Upper lobe of left lung (tissue), 6 donors: ENCODE results near the gene ADAM12. TPM values are rescaled to one million over a fixed set of nuclear protein-coding genes. Genes with fewer than 3 reads are reported as not detected.

Experiments
- ATAC-seq, 2 donors: fragments of 200-7000 bp; cut with Tn5 transposase; one replicate each; pipeline ENCODE4 v1.9.1; 2022; ENCODE audit warnings: mild to moderate bottlenecking in 2 of 2, moderate library complexity in 2 of 2; ENCODE audit not compliant: low FRiP score in 2 of 2
- DNase-seq, 2 donors: peaks; one replicate each; pipeline ENCODE4 v3.0.0-alpha.2; 2019 to 2020
- H3K27ac ChIP-seq, 4 donors: fragments of 200-600 bp; sonication (generic); one replicate each; pipeline ENCODE4 v1.5.1; 2016 to 2019
- H3K27me3 ChIP-seq, 4 donors: fragments of 200-600 bp; sonication (generic); one replicate each; pipeline ENCODE4 v1.5.1; 2017 to 2019
- H3K36me3 ChIP-seq, 4 donors: fragments of 200-600 bp; sonication (generic); one replicate each; pipeline ENCODE4 v1.5.1; 2016 to 2019
- H3K4me1 ChIP-seq, 4 donors: fragments of 200-600 bp; sonication (generic); one replicate each; pipeline ENCODE4 v1.5.1; 2018 to 2019
- H3K4me3 ChIP-seq, 4 donors: fragments of 200-600 bp; sonication (generic); one replicate each; pipeline ENCODE4 v1.5.1; 2017 to 2019; ENCODE audit warnings: mild to moderate bottlenecking in 2 of 4, moderate library complexity in 1 of 4
- H3K9me3 ChIP-seq, 4 donors: fragments of 200-600 bp; sonication (generic); one replicate each; pipeline ENCODE4 v1.5.1; 2018 to 2019
- CTCF ChIP-seq, 6 experiments: fragments of 450-650 bp in 4 of 6; fragments of 200-600 bp in 2 of 6; sonication (generic) in 2 of 6; IDR thresholded peaks; one replicate each; pipeline ENCODE4 v1.5.1; 2016 to 2019; ENCODE audit warnings: antibody characterized with exemption in 6 of 6
- EP300 ChIP-seq, 4 donors: sonication (generic); formaldehyde crosslinking; IDR thresholded peaks; one replicate each; pipeline ENCODE4 v1.5.1; 2017; ENCODE audit warnings: antibody characterized with exemption in 4 of 4, control low read depth in 2 of 4
- POLR2A ChIP-seq, 4 donors: fragments of 450-650 bp; IDR thresholded peaks; one replicate each; pipeline ENCODE4 v1.5.1; 2016 to 2017; ENCODE audit warnings: antibody characterized with exemption in 4 of 4, mild to moderate bottlenecking in 2 of 4
- POLR2AphosphoS5 ChIP-seq, 2 donors: sonication (generic); formaldehyde crosslinking; IDR thresholded peaks; one replicate each; pipeline ENCODE4 v1.5.1; 2017; ENCODE audit warnings: antibody characterized with exemption in 2 of 2
- WGBS, 2 donors: methylation state at CpG; one replicate each; pipeline ENCODE4 v1.1.5; 2017 to 2018; 5-methylcytosine and 5-hydroxymethylcytosine counted together
- total RNA-seq, 6 donors: library from RNA; depleted of rRNA in 4 of 6; stranded (reverse); fragments of >200 nt in 4 of 6; gene quantifications; one replicate each; pipeline versions ENCODE4 v1.1.0 to v1.2.1, GENCODE V29; 2016 to 2021
- donor health status: DM: no; HTN: no; CAD: no; lungs with moderate emphysema.
- donor health status: DM: no; HTN: yes; CAD: no; lungs with severe emphysema.

The ADAM12 gene
- total RNA-seq, 6 donors from 2014 or later, result 0.44 to 3.7 (median 0.82) TPM

DNA sequence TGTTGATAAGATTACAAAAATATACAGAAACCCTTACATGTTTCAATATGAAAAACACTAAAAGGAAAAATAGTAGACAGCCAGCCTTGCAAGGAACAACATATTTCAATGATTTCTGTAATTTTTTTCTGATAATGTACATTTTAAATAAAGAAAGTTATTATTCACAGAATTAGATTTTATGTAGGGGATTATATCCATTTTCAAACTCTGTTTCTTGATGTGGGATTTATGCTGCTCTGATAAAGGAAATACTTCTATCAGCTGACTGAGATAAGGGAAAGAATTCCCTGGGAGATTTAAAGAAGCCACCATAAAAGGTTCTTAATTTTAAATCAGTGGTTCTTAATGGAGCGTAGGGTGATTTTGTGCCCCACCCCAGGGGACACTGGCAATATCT is 180.4 kb downstream of the ADAM12 start:
- no peak for TF ChIP-seq POLR2A (IDR thresholded peaks at IDR 0.05)
- no peak for TF ChIP-seq EP300 (IDR thresholded peaks at IDR 0.05)
- TF ChIP-seq POLR2AphosphoS5 (IDR thresholded peaks at IDR 0.05), result no peak
- no peak for TF ChIP-seq CTCF (IDR thresholded peaks at IDR 0.05)
- no peaks in the 10 kb centered on the region for H3K36me3 ChIP-seq
- no peak overlapping the region for H3K27ac ChIP-seq
- 85 to 93% methylated on average over 1 of the region's 1 CpG for WGBS, 2 donors
- H3K27me3 ChIP-seq, result no peaks in the 10 kb centered on the region
- no peak overlapping the region for H3K4me3 ChIP-seq
- no peak for ATAC-seq
- DNase-seq, result no peak
- no peaks in the 10 kb centered on the region for H3K9me3 ChIP-seq
- no peaks in the 10 kb centered on the region for H3K4me1 ChIP-seq

GRCh38 chr10:126207313-126207771 is 180.9 kb downstream of the ADAM12 start:
- no peaks in the 10 kb centered on the region for H3K27me3 ChIP-seq
- no peak overlapping the region for H3K4me3 ChIP-seq
- no peaks in the 10 kb centered on the region for H3K36me3 ChIP-seq
- no peak for DNase-seq
- H3K27ac ChIP-seq, result no peak overlapping the region
- WGBS, 2 donors, result 78 to 89% methylated on average over 3 of the region's 3 CpGs
- H3K4me1 ChIP-seq, result no peaks in the 10 kb centered on the region
- no peak for ATAC-seq
- TF ChIP-seq EP300 (IDR thresholded peaks at IDR 0.05) (no peak), POLR2A (IDR thresholded peaks at IDR 0.05) (no peak), POLR2AphosphoS5 (IDR thresholded peaks at IDR 0.05) (no peak), CTCF (IDR thresholded peaks at IDR 0.05) (no peak)
- no peaks in the 10 kb centered on the region for H3K9me3 ChIP-seq

- Histone ChIP-seq H3K36me3 (no peaks in the 10 kb centered on the region), H3K9me3 (no peaks in the 10 kb centered on the region), H3K4me3 (no peak overlapping the region), H3K27ac (no peak overlapping the region), H3K27me3 (no peaks in the 10 kb centered on the region), H3K4me1 (no peaks in the 10 kb centered on the region)
- ATAC-seq (no peak), DNase-seq (no peak)
- TF ChIP-seq CTCF (IDR thresholded peaks at IDR 0.05) (no peak), POLR2AphosphoS5 (IDR thresholded peaks at IDR 0.05) (no peak), POLR2A (IDR thresholded peaks at IDR 0.05) (no peak), EP300 (IDR thresholded peaks at IDR 0.05) (no peak)
- 92 to 94% methylated on average over 1 of the region's 1 CpG for WGBS, 2 donors
Observed at GRCh38 chr10:126205486-126206205, 182.6 kb downstream of the ADAM12 start.

DNA sequence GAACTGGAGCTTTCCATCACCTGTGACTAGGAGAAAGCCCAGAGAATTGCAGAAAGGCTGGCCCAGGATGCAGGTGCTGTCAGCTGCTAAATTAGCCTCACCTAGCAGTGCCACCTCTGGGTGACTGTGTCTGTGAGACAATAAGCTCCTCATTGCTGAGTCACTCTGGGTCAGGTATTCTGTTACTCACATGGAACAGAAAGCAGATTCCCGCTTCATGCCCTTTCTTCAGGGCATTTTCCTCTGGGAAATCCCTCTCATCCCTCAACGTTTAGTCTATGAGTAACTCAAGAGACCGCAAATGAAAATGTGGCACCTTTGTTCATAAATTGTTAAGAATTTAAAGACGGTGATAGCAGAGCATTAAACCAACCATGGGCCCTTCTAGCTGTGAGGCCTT is 184.0 kb downstream of the ADAM12 start:
- no peaks in the 10 kb centered on the region for H3K36me3 ChIP-seq
- no peaks in the 10 kb centered on the region for H3K4me1 ChIP-seq
- H3K27me3 ChIP-seq, result no peaks in the 10 kb centered on the region
- no peaks in the 10 kb centered on the region for H3K9me3 ChIP-seq
- no peak for TF ChIP-seq EP300 (IDR thresholded peaks at IDR 0.05)
- no peak for TF ChIP-seq POLR2A (IDR thresholded peaks at IDR 0.05)
- no peak for TF ChIP-seq POLR2AphosphoS5 (IDR thresholded peaks at IDR 0.05)
- no peak for TF ChIP-seq CTCF (IDR thresholded peaks at IDR 0.05)
- DNase-seq (no peak), ATAC-seq (no peak)
- H3K4me3 ChIP-seq, result no peak overlapping the region
- no peak overlapping the region for H3K27ac ChIP-seq
- WGBS, 2 donors, result 88 to 95% methylated on average over 4 of the region's 4 CpGs

DNA sequence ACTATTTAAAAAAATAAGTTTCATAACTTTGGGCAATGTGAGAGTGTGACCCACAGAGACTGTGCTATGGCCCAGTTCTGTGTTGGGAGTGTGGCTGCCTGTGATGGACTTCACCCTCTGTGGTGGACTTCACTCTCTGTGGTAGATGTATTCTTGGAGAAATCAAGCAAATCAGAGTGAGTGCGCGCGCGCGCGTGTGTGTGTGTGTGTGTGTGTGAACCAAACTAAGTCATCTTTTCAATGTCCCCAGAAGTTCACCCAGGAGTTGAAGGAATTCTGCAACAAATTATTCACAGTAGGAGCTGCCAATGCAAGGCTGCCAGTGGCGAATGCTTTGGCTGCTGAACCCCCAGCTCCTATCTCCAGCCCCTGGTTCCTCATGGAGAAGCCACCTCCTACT is 184.5 kb downstream of the ADAM12 start:
- H3K4me1 ChIP-seq, result no peaks in the 10 kb centered on the region
- no peak overlapping the region for H3K27ac ChIP-seq
- 90 to 93% methylated on average over 7 of the region's 7 CpGs for WGBS, 2 donors

More for the DNA sequence above, 184.5 kb downstream of the ADAM12 start:
- no peak for TF ChIP-seq POLR2A (IDR thresholded peaks at IDR 0.05)
- no peak for TF ChIP-seq POLR2AphosphoS5 (IDR thresholded peaks at IDR 0.05)
- no peaks in the 10 kb centered on the region for H3K27me3 ChIP-seq
- no peaks in the 10 kb centered on the region for H3K36me3 ChIP-seq
- H3K9me3 ChIP-seq, result no peaks in the 10 kb centered on the region
- H3K4me3 ChIP-seq, result no peak overlapping the region
- ATAC-seq (no peak), DNase-seq (peak in 1 of 2 donors; percentile 54)
